HepG2 (cell line): ENCODE data around the gene ZBTB37. TPM values are rescaled to one million over a fixed set of nuclear protein-coding genes. Genes with fewer than 3 reads are reported as not detected.

Source experiments
- ATAC-seq: fragments of 200-7000 bp; cut with Tn5 transposase; 3 replicates; pipeline ENCODE4 v1.9.1; 2020; ENCODE audit warnings: mild to moderate bottlenecking, moderate library complexity
- BruUV-seq: library from RNA; stranded (reverse); fragments of 400-500 nt; replicated peaks from 2 replicates; lab custom pipeline; 2021; lab: Mats Ljungman, UMichigan
- CTCF ChIA-PET: fragments of 300-600 bp; formaldehyde crosslinking; extraction: SDS; loops from one replicate; lab custom pipeline; 2021; ENCODE audit warnings: low total read pairs, inconsistent platforms, low intra/inter-chr PET ratio; lab: Yijun Ruan, JAX
- POLR2A ChIA-PET: fragments of 350-600 bp; sonication (Branson Sonifier 250); formaldehyde crosslinking; loops from one replicate; lab custom pipeline; 2020; ENCODE audit warnings: antibody characterized with exemption, inconsistent platforms; lab: Yijun Ruan, JAX
- DNase-seq: peaks from one replicate; pipeline ENCODE4 v3.0.0-alpha.2; 2015; ENCODE audit warnings: low spot score
- FAIRE-seq: peaks from 3 replicates; lab custom pipeline; 2011; peaks lifted over from hg19 to GRCh38; lab: Jason Lieb, UNC
- H2AFZ ChIP-seq: one replicate; pipeline ENCODE4 v1.6.1; 2011; ENCODE audit warnings: low read length, inconsistent platforms
- H3K27ac ChIP-seq: fragments of 300-600 bp; 3 replicates; pipeline ENCODE4 v1.8.0; 2011; ENCODE audit warnings: mixed run types, mild to moderate bottlenecking, mixed read lengths, low read length, inconsistent platforms; ENCODE audit not compliant: insufficient read depth; ENCODE audit errors: extremely low read length
- H3K27me3 ChIP-seq, 2 experiments: fragments of 200-600 bp in 1 of 2; 2 replicates in 1 of 2; 3 replicates in 1 of 2; pipeline versions ENCODE4 v1.6.0 to v1.8.0; 2011; ENCODE audit warnings: low read length in 2 of 2, mild to moderate bottlenecking in 2 of 2, moderate library complexity in 2 of 2, inconsistent platforms in 1 of 2; ENCODE audit not compliant: insufficient read depth in 2 of 2, control insufficient read depth in 1 of 2
- H3K36me3 ChIP-seq, 2 experiments: fragments of 200-600 bp in 1 of 2; replicated peaks in 1 of 2; 2 replicates in 1 of 2; 3 replicates in 1 of 2; pipeline versions ENCODE4 v1.5.1 to v1.8.0; 2011; ENCODE audit warnings: low read length in 2 of 2, inconsistent platforms in 1 of 2; ENCODE audit not compliant: insufficient read depth in 2 of 2, control insufficient read depth in 1 of 2
- H3K4me1 ChIP-seq: 2 replicates; pipeline ENCODE4 v1.5.1; 2012; ENCODE audit warnings: low read length, inconsistent platforms; ENCODE audit not compliant: insufficient read depth
- H3K4me2 ChIP-seq: 2 replicates; pipeline ENCODE4 v1.6.0; 2011; ENCODE audit warnings: low read depth, low read length, inconsistent platforms
- H3K4me3 ChIP-seq, 3 experiments: fragments of 200-600 bp in 1 of 3; sonication (generic), shearing (Covaris generic) in 1 of 3; replicated peaks in 1 of 3; 2 replicates each; pipeline ENCODE4 v1.5.1; 2011 to 2016; ENCODE audit warnings: low read length in 3 of 3, inconsistent platforms in 2 of 3, low read depth in 2 of 3, mild to moderate bottlenecking in 2 of 3, control low read depth in 1 of 3, mixed read lengths in 1 of 3; ENCODE audit not compliant: insufficient read depth in 1 of 3
- H3K79me2 ChIP-seq: one replicate; pipeline ENCODE4 v1.6.1; 2011; ENCODE audit warnings: low read length, inconsistent platforms; ENCODE audit not compliant: insufficient read depth
- H3K9ac ChIP-seq: 2 replicates; pipeline ENCODE4 v1.6.0; 2011; ENCODE audit warnings: mild to moderate bottlenecking, low read depth, low read length, inconsistent platforms; ENCODE audit not compliant: insufficient read depth
- H3K9me3 ChIP-seq: 2 replicates; pipeline ENCODE4 v1.5.1; 2012; ENCODE audit warnings: mild to moderate bottlenecking, low read length
- H4K20me1 ChIP-seq: 2 replicates; pipeline ENCODE4 v1.6.0; 2011; ENCODE audit warnings: inconsistent platforms, mild to moderate bottlenecking, low read length, moderate library complexity; ENCODE audit not compliant: insufficient read depth
- AHR ChIP-seq: IDR thresholded peaks from 2 replicates; pipeline ENCODE4 v1.6.1; 2018; ENCODE audit warnings: missing genetic modification reagents, missing compliant biosample characterization
- EZH2 ChIP-seq: conservative IDR thresholded peaks from 2 replicates; pipeline ENCODE4 v1.6.1; 2012; ENCODE audit warnings: mild to moderate bottlenecking, low read depth, low read length, moderate library complexity
- KMT2B ChIP-seq: IDR thresholded peaks from 2 replicates; pipeline ENCODE4 v1.6.1; 2016; ENCODE audit warnings: missing genetic modification reagents, missing compliant biosample characterization
- MBD4 ChIP-seq: IDR thresholded peaks from 2 replicates; pipeline ENCODE4 v1.6.1; 2012; ENCODE audit warnings: low read length, inconsistent platforms, borderline replicate concordance
- SKI ChIP-seq: fragments of 450-650 bp; IDR thresholded peaks from one replicate; pipeline ENCODE4 v1.6.1; 2018; ENCODE audit warnings: mild to moderate bottlenecking; ENCODE audit not compliant: partially characterized antibody
- TBP ChIP-seq: sonication (generic); formaldehyde crosslinking; IDR thresholded peaks from 2 replicates; pipeline ENCODE4 v1.5.0; 2020; ENCODE audit warnings: missing genetic modification reagents
- TBX3 ChIP-seq: fragments of 450-650 bp; IDR thresholded peaks from 2 replicates; pipeline ENCODE4 v1.6.1; 2017; ENCODE audit warnings: antibody characterized with exemption, mild to moderate bottlenecking, inconsistent platforms, borderline replicate concordance
- TEAD3 ChIP-seq: optimal IDR thresholded peaks from 2 replicates; pipeline ENCODE3; 2016; ENCODE audit warnings: borderline replicate concordance
- ZFP82 ChIP-seq: sonication (generic); formaldehyde crosslinking; IDR thresholded peaks from 2 replicates; pipeline ENCODE4 v1.5.1; 2020; ENCODE audit warnings: mild to moderate bottlenecking, missing genetic modification reagents, borderline replicate concordance
- ZNF230 ChIP-seq: sonication (generic); formaldehyde crosslinking; IDR thresholded peaks from 2 replicates; pipeline ENCODE4 v1.4.0; 2020; ENCODE audit warnings: mild to moderate bottlenecking, missing genetic modification reagents
- ZNF263 ChIP-seq: sonication (generic); formaldehyde crosslinking; IDR thresholded peaks from 2 replicates; pipeline ENCODE4 v1.4.0; 2020; ENCODE audit warnings: missing genetic modification reagents
- ZNF383 ChIP-seq: sonication (generic); formaldehyde crosslinking; IDR thresholded peaks from 2 replicates; pipeline ENCODE4 v1.4.0; 2020; ENCODE audit warnings: missing genetic modification reagents, mild to moderate bottlenecking, borderline replicate concordance
- ZNF777 ChIP-seq: sonication (generic); formaldehyde crosslinking; IDR thresholded peaks from 2 replicates; pipeline ENCODE4 v1.4.0; 2020; ENCODE audit warnings: missing genetic modification reagents
- ZSCAN21 ChIP-seq: sonication (generic); formaldehyde crosslinking; IDR thresholded peaks from 2 replicates; pipeline ENCODE4 v1.8.0; 2022; ENCODE audit warnings: mild to moderate bottlenecking, missing genetic modification reagents, moderate library complexity, borderline replicate concordance
- WGBS: methylation state at CpG from one replicate; pipeline ENCODE4 v1.1.6; 2017; ENCODE audit warnings: low lambda C conversion rate; 5-methylcytosine and 5-hydroxymethylcytosine counted together
- in situ Hi-C: cut with HindIII; loops from 2 replicates; pipeline ENCODE4 v1.10.0; 2017; ENCODE audit warnings: low pct_unique_long_range_greater_than_20kb; ENCODE audit not compliant: extremely low pct_ligation_motif_present
- intact Hi-C: fragments of 100-400 bp; cut with micrococcal nuclease; formaldehyde crosslinking; loops from one replicate; pipeline ENCODE4 v1.10.0; 2022; ENCODE audit not compliant: unreplicated experiment
- polyA plus RNA-seq, 8 experiments: library from polyadenylated mRNA; depleted of rRNA in 3 of 8; stranded (reverse) in 7 of 8; unstranded in 1 of 8; fragments of >200 nt; fragmentation: Illumina TruSeq in 4 of 8; extraction: Trizol in 4 of 8; gene quantifications; 2 replicates each; pipeline versions ENCODE4 v1.2.1 to v1.2.3, GENCODE V29; 2011 to 2016; ENCODE audit warnings: low read depth in 4 of 8, missing spikeins in 1 of 8, mixed read lengths in 1 of 8; ENCODE audit not compliant: insufficient read depth in 1 of 8
- total RNA-seq, 5 experiments: library from RNA; depleted of rRNA; stranded (reverse); fragments of >200 nt; fragmentation: Illumina TruSeq; extraction: Trizol; gene quantifications; 2 replicates each; pipeline ENCODE4 v1.2.3, GENCODE V29; 2016; ENCODE audit warnings: low read depth in 1 of 5
- TF ChIP-seq, protein P1 (sequence below): sonication (generic); formaldehyde crosslinking; IDR thresholded peaks from 2 replicates; pipeline ENCODE4 v1.4.0; 2020; ENCODE audit warnings: mild to moderate bottlenecking, missing genetic modification reagents
- TF ChIP-seq, protein P2 (sequence below): sonication (generic); formaldehyde crosslinking; IDR thresholded peaks from 2 replicates; pipeline ENCODE4 v1.5.0; 2020; ENCODE audit warnings: missing genetic modification reagents
- TF ChIP-seq, protein P3 (sequence below): sonication (generic); formaldehyde crosslinking; IDR thresholded peaks from 2 replicates; pipeline ENCODE4 v1.4.0; 2020; ENCODE audit warnings: mild to moderate bottlenecking, missing genetic modification reagents, borderline replicate concordance
- TF ChIP-seq, protein P4 (sequence below): IDR thresholded peaks from 2 replicates; pipeline ENCODE4 v1.6.1; 2016; ENCODE audit warnings: missing genetic modification reagents, missing compliant biosample characterization
- TF ChIP-seq, protein P5 (sequence below): sonication (generic); formaldehyde crosslinking; IDR thresholded peaks from 2 replicates; pipeline ENCODE4 v1.4.0; 2020; ENCODE audit warnings: missing genetic modification reagents, borderline replicate concordance

ZBTB37 gene
- total and polyA plus RNA-seq, 2 of the 13 experiments (the other 11 are each of a cell fraction or from before 2014, with no cell fraction given), result 2.6 to 7.7 TPM

DNA sequence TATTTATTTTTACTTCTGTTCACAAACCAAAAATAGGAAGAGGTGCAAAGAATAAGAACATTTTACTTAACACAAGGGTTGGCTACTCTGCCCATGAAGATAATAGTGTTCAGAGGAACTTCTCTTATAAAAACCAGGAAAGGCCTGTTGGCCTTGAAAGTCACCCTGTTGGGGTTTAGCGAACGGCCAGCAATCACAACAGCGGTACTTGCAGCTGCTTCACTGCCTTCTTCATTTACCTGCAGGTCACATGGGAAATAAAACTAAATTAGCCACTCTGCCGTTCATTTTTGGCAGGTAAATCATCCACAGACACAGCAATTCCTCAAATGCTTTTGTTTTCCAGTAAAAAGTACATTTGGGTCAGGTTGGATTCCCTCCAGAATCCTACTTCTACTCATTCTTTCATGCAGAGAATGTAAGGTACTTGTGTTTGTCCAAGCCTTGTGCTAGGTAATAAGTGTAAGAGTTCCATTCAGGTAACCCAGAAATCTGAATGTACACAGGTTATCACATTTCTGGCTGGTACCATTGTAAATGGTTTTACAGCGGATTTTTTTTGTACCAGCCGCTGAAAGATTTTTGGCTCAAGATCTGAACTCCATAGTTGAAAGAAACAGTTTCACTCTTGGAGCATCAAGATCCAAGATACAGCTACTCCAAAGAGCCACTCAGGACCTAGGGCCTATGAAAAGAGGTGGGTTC is 35.8 kb downstream of the ZBTB37 start (continued):
- TF ChIP-seq TBP (CRISPR knock-in tag), result no peak
- TF ChIP-seq ZNF230 (CRISPR knock-in tag), result no peak
- no peak for TF ChIP-seq ZNF263
- TF ChIP-seq EZH2, result no peak
- TF ChIP-seq SKI, result no peak
- TF ChIP-seq, protein P1, sequence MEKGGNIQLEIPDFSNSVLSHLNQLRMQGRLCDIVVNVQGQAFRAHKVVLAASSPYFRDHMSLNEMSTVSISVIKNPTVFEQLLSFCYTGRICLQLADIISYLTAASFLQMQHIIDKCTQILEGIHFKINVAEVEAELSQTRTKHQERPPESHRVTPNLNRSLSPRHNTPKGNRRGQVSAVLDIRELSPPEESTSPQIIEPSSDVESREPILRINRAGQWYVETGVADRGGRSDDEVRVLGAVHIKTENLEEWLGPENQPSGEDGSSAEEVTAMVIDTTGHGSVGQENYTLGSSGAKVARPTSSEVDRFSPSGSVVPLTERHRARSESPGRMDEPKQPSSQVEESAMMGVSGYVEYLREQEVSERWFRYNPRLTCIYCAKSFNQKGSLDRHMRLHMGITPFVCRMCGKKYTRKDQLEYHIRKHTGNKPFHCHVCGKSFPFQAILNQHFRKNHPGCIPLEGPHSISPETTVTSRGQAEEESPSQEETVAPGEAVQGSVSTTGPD (CRISPR knock-in tag), result no peak

DNA sequence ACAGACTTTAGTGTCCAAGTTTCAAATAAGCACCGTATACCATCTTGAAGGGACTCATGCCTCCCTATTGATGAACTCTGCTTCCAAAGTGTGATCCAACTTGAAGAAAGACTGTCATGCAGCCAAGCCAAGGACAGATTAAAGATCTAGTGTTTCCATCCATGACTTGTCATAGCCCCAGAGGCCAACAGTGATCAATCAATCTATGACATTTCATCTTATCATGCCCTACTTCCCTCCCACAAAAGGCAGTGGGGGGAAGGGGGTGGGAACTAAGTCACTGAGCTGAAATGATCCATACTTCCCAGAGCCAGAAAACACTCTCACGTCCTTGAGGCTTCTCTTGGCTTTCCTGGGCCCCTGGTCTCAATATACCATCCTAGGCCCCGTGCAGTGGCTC is 44.9 kb downstream of the ZBTB37 start:
- WGBS, result 97% methylated on average over 3 of the region's 3 CpGs
- Histone ChIP-seq H3K9me3 (no peaks in the 10 kb centered on the region), H3K4me1 (peaks cover 24% of the 10 kb centered on the region), H3K79me2 (peaks cover 2% of the 10 kb centered on the region), H2AFZ (no peak overlapping the region), H3K4me3 (no peak overlapping the region), H4K20me1 (no peaks in the 10 kb centered on the region), H3K4me2 (no peak overlapping the region), H3K27ac (no peak overlapping the region), H3K36me3 (peaks cover 0 to 9% of the 10 kb centered on the region in 2 experiments; a peak in 1 of 5 replicates), H3K27me3 (no peaks in the 10 kb centered on the region), H3K9ac (no peak overlapping the region)
- FAIRE-seq (no peak), ATAC-seq (no peak), DNase-seq (no peak)
- ChIA-PET CTCF (no interaction called here), POLR2A (no interaction called here)
- intact Hi-C loops (no loop called here), in situ Hi-C loops (no loop called here)
- BruUV-seq, result no TSS peak
- no peak for TF ChIP-seq ZFP82 (CRISPR knock-in tag)
- TF ChIP-seq MBD4, result no peak
- TF ChIP-seq, protein P2, sequence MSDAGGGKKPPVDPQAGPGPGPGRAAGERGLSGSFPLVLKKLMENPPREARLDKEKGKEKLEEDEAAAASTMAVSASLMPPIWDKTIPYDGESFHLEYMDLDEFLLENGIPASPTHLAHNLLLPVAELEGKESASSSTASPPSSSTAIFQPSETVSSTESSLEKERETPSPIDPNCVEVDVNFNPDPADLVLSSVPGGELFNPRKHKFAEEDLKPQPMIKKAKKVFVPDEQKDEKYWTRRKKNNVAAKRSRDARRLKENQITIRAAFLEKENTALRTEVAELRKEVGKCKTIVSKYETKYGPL (CRISPR knock-in tag), result no peak
- TF ChIP-seq TEAD3, result no peak
- TF ChIP-seq, protein P3, sequence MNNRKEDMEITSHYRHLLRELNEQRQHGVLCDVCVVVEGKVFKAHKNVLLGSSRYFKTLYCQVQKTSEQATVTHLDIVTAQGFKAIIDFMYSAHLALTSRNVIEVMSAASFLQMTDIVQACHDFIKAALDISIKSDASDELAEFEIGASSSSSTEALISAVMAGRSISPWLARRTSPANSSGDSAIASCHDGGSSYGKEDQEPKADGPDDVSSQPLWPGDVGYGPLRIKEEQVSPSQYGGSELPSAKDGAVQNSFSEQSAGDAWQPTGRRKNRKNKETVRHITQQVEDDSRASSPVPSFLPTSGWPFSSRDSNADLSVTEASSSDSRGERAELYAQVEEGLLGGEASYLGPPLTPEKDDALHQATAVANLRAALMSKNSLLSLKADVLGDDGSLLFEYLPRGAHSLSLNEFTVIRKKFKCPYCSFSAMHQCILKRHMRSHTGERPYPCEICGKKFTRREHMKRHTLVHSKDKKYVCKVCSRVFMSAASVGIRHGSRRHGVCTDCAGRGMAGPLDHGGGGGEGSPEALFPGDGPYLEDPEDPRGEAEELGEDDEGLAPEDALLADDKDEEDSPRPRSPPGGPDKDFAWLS (CRISPR knock-in tag), result no peak
- TF ChIP-seq TBX3, result no peak
- no peak for TF ChIP-seq AHR (CRISPR knock-in tag)
- no peak for TF ChIP-seq ZSCAN21 (CRISPR knock-in tag)
- TF ChIP-seq, protein P4, sequence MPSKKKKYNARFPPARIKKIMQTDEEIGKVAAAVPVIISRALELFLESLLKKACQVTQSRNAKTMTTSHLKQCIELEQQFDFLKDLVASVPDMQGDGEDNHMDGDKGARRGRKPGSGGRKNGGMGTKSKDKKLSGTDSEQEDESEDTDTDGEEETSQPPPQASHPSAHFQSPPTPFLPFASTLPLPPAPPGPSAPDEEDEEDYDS (CRISPR knock-in tag), result no peak
- TF ChIP-seq, protein P5, sequence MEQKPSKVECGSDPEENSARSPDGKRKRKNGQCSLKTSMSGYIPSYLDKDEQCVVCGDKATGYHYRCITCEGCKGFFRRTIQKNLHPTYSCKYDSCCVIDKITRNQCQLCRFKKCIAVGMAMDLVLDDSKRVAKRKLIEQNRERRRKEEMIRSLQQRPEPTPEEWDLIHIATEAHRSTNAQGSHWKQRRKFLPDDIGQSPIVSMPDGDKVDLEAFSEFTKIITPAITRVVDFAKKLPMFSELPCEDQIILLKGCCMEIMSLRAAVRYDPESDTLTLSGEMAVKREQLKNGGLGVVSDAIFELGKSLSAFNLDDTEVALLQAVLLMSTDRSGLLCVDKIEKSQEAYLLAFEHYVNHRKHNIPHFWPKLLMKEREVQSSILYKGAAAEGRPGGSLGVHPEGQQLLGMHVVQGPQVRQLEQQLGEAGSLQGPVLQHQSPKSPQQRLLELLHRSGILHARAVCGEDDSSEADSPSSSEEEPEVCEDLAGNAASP (CRISPR knock-in tag), result no peak
- no peak for TF ChIP-seq KMT2B
- no peak for TF ChIP-seq ZNF383 (CRISPR knock-in tag)
- no peak for TF ChIP-seq ZNF777 (CRISPR knock-in tag)
